ENCODE results near the gene TRPM2.

DNA sequence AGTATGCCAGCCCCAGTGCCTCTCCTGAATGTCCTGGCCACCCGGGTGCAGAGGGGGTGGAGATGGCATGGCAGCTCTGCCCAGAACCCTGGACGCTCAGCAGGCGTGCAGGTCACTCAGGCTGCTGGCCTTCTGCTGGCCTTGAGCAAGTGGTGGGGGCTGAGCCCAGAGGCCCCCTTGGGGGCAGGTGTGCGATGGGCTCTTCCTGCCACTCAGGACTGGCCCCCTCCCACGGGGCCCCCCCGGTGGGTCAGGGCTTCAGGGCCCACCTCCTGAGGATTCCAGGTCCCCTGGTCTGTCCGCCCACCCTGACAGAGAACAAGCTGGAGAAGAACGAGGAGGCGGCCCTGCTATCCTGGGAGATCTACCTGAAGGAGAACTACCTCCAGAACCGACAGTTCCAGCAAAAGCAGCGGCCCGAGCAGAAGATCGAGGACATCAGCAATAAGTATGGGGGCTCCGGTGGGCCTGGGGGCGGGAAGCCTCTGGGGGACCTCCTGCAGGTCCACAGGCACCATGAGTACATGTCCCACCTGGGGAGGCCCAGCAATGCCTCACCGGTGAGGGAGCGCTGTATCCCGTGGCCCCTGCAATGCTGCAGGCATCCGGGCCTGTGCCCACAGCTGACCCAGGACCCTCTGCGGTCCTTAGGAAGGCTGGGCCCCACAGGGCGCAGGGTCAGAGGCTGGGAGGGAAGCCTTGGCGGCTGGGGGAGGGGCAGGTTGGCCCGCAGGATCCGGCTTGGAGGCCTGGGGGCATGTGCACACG, 64.9 kb downstream of the TRPM2 start:
- TF ChIP-seq, protein P1, sequence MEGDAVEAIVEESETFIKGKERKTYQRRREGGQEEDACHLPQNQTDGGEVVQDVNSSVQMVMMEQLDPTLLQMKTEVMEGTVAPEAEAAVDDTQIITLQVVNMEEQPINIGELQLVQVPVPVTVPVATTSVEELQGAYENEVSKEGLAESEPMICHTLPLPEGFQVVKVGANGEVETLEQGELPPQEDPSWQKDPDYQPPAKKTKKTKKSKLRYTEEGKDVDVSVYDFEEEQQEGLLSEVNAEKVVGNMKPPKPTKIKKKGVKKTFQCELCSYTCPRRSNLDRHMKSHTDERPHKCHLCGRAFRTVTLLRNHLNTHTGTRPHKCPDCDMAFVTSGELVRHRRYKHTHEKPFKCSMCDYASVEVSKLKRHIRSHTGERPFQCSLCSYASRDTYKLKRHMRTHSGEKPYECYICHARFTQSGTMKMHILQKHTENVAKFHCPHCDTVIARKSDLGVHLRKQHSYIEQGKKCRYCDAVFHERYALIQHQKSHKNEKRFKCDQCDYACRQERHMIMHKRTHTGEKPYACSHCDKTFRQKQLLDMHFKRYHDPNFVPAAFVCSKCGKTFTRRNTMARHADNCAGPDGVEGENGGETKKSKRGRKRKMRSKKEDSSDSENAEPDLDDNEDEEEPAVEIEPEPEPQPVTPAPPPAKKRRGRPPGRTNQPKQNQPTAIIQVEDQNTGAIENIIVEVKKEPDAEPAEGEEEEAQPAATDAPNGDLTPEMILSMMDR (IDR thresholded peaks at IDR 0.05), result no peak
- TF ChIP-seq POLR2A (IDR thresholded peaks at IDR 0.05), result no peak

Data from Peyer's patch (tissue), 4 donors.